Measurements from ENCODE around the gene ANKRD6.
"Not testable (repeated sequence)": the region's sequence is repeated elsewhere in the genome, so short reads cannot be mapped to it uniquely, and the experiment has no call there.

Gene ANKRD6

DNA sequence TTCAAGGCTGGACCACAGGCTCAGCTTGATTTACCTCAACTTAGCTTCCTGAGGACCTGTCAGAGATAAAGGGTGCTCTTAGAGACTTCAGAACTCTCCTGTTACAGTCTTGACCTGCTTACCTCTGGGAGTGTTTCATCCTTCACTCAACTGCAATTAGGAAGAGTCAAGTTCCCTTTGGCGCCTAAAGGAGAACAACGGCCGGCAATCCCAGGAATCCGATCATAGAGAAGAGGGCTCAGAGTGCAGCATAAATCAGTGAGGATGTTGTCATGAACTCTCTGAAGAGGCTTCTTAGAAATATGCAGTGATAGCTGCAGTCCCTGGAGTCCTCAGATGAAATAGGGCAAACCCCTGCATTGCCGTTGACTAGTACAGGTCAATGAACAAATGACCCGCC, 169.2 kb downstream of the ANKRD6 start:
- DNase-seq (ENCODE audit: low read depth): no peak

DNA sequence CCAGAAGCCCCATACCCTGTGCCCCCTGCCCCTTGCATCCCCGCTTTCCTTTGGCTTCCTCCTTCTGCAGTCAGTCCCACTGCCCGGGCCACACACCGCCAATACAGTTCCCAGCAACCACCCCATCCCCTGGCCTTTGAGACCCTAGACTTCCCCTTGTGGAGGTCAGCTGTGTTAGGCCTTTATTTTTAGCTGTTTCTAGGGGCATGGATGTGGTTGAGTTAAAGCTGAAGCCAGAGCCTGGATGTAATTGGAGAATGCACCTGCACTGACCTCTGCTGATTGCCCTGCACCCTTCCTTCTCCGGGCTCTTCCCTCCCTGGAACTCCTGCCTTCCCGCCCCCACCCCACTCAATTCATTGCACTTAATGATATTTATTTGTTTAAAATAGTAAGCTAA, 171.7 kb downstream of the ANKRD6 start:
- no peak for DNase-seq (ENCODE audit: low read depth)

DNA sequence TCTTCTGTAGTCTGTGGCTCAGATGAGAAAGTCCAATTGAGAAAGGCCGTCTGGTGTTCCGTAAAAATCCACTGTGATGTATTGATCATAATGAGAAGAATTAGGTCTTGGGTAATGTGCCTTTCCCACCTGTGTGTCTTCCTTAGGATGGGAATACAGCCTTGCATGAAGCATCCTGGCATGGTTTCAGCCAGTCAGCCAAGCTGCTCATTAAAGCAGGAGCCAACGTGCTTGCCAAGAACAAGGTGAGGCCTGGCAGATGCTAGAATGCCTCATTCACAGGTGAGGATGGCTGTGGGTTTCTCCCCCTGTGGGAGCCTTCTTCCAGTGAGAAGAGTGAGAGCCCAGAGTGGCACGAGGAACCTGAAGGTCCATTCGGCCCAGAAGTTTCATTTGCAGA, 172.9 kb downstream of the ANKRD6 start:
- no peak for DNase-seq (ENCODE audit: low read depth)

DNA sequence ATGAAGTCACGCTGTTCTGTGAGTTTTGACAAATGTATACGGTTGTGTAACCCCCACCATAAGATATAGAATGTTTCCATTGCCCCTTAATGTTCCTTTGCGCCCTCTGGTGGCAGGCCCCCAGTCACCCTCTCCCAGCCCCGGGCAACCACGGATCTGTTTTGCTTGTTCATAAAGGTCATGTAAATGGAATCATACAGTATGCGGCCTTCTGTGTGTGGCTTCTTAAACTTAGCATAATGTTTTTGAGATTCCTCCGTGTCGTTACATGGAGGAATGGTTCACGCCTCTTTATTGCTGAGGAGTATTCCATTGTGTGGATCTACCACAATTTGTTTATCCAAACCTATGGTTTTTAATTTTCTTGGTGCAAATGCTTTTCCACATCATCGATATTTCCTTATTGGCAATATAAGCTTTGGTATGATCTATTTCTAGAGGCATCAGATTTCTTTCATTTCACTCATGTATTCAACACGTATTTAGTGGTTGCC, 177.2 kb downstream of the ANKRD6 start:
- peak; percentile 65 for DNase-seq (ENCODE audit: low read depth)

DNA sequence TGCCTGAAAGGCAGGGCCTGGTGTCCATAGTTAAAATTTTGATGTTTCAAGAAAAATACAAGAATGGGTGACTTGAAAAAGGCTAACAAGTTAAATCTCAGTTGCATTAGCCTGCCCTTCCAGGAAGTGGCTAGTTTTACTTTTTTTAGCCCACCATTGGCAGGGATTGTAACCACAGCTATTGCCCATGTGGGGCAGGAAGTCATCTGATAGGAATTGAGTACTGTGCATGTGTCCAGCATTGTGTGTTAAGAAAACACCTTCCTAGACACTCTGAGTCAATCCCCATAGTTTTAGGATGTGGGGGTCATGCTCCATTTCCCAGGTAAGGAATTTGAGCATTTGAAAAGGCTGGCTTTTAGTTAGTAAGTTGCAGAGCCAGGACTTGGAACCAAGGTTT, 178.7 kb downstream of the ANKRD6 start:
- no peak for DNase-seq (ENCODE audit: low read depth)

DNA sequence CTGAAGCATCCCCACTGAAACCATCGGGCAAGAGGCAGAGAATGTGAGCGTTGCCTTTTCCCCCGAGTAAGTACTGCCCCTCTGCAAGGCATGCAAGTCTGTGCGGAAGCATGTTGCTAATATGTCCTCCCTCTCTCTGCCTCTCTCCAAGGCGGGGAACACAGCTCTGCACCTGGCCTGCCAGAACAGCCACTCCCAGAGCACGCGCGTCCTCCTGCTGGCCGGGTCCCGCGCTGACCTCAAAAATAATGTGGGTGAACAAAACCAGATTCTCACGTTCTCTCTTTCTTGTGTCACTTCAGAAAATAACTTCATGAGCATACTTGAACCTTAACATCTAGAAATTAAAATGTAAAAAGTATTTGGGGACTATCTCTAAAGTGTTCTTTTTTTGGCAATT, 179.2 kb downstream of the ANKRD6 start:
- DNase-seq (ENCODE audit: low read depth): no peak

DNA sequence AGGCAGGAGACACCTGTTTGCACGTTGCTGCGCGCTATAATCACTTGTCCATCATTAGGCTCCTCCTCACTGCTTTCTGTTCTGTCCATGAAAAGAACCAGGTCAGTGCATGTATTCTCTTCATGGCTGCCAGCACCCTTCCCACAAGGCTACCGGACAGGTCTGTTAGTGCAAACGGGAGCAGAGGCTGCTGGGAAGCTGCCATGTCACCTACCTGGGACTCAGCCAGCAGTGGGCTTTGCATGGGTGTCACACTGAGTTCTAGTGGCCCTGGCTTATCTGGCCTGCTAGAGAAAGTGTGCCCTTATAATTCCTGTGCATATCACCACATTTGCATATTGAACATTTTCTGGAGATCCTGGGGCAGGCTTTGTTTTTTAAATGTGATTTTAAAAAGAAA, 180.8 kb downstream of the ANKRD6 start:
- no peak for DNase-seq (ENCODE audit: low read depth)

DNA sequence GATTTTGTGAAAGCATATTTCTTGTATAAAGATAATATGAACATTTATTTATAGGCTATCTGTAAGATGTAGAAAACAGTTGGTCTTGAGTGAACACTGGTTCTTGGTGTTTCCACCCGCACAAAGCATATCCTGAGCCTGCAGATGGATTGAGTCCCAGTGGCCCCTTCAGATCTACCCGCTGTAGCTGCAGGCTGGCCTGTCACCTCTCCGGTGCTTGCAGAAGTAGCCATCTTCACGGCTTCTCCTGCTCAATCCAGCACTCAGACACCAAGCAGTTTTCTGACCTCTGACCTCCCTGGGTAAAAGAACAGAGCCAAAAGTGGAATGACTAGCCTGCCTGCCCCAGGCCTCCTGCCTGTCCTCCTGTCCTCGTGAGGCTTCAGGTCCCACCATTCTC, 182.9 kb downstream of the ANKRD6 start:
- no peak for DNase-seq (ENCODE audit: low read depth)

DNA sequence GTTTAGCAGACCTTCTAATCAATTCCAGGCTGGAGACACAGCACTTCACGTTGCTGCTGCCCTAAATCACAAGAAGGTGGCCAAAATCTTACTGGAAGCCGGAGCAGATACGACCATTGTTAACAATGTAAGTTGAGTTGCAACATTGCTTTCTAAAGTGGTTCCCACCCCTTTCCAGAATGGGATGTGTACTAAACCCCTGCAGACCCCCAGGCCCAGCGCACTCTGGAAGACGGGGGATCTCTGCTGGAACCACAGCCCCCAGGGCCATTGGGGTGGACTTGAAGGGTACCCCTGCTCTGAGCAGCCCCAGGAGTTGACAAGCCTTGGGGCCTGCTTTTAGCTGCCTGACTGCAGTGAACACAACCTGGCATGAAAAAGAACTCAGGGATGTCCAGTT, 183.6 kb downstream of the ANKRD6 start:
- no peak for DNase-seq (ENCODE audit: low read depth)

DNA sequence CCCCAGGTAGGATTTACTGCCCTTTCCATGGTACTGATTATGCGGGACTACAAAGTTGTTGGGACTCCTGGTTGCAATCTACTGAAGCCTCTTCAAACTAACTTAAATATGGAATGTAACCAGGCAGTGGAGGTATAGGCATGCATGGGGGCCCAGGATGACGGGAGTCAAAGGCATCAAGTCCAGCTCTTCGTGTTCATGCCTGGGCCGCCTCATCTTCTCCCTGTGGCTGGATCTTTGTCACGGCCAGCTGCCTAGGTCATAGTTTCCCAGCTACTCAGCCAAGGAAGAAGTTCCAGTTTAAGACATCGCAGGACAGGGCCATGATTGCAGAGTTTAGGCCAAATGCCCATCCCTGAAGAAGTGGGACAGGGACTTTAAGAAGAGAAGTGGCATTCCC, 185.1 kb downstream of the ANKRD6 start:
- no peak for DNase-seq (ENCODE audit: low read depth)

DNA sequence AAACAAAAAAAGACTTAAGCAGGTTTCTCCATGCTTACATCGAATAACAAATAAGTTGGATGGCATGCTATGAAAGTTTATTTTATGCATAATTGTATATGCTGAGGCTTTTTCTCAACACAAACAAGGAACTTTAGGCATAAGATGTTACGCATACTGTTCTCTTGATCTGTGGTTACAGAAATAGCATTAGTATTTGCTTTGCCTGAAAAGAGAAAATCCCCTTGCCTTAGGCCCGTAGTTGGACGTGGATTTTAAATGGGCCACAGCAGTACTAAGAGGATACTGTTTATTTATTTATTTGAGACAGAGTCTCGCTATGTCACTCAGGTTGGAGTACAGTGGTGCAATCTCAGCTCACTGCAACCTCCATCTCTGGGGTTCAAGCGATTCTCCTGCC, 186.6 kb downstream of the ANKRD6 start:
- no peak for DNase-seq (ENCODE audit: low read depth)

DNA sequence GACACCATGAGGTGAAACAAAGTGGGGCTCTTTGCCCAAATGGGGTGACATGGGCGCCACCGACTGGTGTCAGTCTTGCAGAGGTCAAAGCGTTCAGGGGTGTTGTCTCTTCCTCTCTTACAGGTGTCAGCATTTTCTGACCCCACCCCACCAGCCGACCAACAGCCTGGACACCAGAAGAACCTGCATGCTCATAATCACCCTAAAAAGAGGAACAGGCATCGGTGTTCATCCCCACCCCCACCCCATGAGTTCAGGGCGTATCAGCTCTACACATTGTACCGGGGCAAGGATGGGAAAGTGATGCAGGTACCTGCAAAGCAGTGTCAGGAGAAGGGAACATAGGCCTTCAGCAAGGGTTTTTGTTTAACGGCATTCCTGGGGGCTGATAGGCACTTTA, 190.8 kb downstream of the ANKRD6 start:
- DNase-seq (ENCODE audit: low read depth): no peak

DNA sequence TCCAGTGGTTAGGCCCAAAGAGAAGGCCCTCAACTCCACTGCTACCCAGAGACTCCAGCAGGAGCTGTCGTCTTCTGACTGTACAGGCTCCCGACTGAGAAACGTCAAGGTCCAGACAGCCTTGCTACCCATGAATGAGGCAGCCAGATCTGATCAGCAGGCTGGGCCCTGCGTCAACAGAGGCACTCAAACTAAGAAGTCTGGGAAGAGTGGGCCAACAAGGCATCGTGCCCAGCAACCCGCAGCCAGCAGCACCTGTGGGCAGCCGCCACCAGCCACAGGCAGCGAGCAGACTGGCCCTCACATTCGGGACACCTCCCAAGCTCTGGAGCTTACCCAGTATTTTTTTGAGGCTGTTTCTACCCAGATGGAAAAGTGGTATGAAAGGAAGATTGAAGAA, 197.5 kb downstream of the ANKRD6 start:
- no peak for DNase-seq (ENCODE audit: low read depth)

DNA sequence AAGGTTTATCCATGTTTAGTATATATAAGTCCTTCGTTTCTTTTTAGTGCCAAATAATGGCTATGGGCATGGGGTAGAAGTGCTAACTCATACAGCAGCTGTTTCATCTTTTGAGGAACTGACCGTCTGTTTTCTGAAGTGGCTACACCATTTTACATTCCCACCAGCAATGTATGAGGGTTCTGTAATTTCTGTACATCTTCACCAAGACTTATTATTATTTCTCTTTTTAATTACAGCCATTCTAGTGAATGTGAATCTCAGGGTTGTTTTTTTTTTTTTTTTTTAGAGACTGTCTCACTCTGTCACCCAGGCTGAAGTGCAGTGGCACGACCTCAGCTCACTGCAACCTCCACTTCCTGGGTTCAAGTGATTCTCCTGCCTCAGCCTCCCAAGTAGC, 203.5 kb downstream of the ANKRD6 start:
- DNase-seq (ENCODE audit: low read depth): not testable (repeated sequence)

DNA sequence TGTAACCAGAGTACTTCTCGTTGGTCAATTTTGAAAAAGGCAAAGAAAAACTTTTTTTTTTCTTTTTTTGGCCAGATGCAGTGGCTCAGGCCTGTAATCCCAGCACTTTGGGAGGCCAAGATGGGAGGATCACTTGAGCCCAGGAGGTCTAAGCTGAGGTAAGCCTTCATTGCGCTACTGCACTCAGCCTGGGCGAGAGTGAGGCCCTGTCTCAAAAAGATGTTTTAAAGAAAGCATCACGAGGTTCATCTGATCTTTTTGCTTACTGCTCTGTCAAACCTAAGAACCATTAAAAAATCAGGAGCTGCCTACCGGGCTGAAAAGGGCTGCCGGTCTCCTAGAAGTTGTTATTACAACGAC, 205.0 kb downstream of the ANKRD6 start:
- DNase-seq (ENCODE audit: low read depth): no peak

DNA sequence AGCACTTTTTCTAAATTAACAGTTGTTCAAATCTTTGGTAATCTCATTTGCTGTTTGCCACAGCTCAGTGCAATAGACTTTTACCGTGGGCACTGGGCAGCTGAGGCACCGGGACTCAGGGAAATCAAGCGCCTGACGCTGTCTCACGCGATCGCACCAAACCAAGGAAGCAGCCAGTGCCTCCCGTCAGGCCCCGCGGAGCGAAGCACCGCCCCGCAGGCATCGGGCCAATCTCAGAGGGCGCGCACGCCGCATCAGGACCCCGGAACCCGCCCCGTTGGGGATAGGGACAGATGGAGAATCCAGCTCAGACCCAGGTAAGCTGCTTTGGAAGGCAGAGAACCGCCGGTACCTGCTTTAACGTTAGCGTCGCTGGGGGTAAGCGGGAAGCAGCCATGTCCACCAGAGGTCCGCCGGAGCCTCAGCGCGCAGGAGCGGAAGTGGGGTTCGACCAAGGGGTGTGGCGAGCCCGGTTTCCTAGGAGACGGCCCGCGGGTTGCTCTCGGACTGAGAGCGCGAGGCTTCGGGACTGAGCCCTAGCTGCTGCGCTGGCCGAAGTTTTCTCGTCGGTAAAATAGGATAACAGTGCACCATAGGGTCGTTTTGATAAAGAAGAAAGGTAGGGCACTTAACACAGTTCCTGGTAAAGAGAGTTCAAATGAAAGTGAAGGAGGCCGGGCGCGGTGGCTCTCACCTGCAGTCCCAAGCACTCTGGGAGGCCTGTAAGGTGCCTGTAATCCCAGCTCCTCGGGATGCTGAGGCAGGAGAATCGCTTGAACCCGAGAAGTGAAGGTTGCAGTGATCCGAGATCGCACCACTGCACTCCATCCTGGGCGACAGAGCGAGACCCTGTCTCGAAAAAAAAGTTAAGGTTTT, 205.6 kb downstream of the ANKRD6 start, which contains the start of gene LYRM2:
TSS of gene LYRM2 (minus strand) at position 428 of the 876 bp plus-strand sequence. CDS start at position 397, 31 bp downstream.
- peak; percentile 89 for DNase-seq (ENCODE audit: low read depth)

DNA sequence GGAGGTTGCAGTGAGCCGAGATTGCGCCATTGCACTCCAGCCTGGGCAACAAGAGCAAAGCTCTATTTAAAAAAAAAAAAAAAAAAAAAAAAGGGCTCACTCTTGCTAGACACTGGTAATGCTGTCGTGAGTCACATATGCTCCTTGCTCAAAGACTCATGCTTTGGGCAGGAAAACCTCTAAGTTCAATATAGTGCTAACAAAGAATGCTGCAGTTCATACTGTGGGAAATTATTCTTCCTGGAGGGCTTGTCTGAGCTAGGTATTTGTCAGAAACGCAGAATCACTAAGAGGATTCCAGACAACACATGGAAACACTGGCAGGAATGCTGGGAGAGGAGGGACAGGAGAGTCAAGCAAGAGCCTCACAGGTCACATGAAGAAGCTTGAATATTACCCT, 207.9 kb downstream of the ANKRD6 start:
- no peak for DNase-seq (ENCODE audit: low read depth)

DNA sequence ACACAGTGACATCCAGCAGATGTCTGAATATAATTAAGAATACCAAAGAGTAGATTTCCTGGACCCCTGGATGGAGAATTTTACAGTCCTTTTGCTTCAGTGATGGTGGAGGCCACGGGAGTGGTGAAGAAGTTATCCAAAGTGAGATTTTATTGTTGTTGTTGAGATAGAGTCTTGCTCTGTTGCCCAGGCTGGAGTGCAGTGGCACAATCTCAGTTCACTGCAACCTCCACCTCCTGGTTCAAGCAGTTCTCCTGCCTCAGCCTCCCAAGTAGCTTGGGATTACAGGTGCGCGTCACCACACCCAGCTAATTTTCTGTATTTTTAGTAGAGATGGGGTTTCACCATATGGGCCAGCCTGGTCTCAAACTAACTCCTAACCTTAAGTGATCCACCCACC, 208.6 kb downstream of the ANKRD6 start:
- DNase-seq (ENCODE audit: low read depth): not testable (repeated sequence)

DNA sequence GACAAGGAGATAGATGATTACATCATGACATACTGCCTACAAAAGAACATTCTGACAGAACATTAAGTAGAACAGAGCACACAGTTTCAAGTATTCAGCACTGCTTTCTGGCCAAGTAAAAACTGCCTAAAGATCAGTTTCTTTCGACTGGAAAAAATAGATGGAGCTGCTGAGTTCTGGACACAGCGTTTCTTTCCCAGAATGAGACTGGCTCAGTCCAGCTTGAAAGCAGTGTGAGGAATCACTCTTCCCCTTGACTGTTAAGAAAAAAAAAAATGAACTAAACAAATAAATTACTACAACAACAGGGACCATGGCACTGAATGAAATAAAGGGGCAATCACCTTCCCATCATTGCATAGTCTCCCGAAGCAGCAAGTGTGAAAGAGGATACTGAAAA, 210.0 kb downstream of the ANKRD6 start:
- DNase-seq (ENCODE audit: low read depth): no peak

DNA sequence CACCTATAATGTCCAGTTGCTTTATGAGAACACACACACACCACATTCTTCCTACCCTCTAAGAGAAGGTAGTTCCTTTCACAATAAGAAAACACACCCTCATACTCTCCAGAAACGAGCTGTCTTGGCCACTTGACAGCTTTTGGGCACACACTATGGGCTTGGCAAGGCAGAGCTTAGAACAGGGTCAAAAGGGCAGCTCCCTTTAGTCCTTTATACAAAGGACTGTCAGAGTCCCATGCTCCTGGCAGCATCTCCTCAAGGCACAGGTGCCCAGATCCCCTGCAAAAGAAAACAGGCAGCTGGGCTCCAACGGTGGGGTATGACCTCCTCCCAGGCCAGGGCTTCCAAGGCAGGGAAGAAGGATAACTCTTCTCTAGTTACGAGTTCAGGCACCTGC, 210.5 kb downstream of the ANKRD6 start:
- no peak for DNase-seq (ENCODE audit: low read depth)

DNA sequence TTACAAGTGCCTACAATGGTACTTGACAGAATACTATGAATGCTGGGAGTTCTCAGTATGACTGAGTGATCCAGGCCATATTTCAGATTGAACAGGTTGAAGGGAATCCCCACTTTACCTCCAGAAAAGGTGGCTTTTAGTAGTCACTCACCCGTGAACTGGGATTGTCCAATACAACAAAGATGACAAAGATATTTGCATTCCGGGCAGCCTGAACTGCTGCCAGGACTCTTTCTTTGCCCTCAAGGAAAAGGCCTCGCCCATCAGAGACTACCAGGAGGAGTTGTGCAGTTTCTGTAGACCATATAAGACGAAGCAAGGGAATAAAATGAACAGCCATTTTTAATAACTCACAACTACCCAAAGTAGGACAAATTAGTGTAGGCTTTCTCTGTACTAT, 211.9 kb downstream of the ANKRD6 start:
- DNase-seq (ENCODE audit: low read depth): no peak

DNA sequence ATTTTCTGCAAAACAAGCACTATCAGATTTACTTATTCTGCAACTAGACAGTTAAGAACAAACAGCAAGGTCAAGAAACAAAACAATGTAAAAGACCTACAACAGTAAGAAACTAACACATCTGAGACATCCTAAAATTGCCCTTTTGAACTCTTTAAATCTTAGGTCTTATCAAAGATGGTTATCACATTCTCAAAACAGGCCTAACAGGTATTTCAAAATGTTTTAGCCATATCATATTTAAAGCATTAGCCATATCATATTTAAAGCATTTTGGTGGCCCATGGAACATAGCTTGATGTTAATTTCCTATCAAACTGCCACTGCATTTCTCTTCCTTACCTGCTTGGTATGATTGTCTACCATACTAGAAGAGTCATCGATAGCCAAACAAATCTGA, 216.7 kb downstream of the ANKRD6 start:
- no peak for DNase-seq (ENCODE audit: low read depth)

DNA sequence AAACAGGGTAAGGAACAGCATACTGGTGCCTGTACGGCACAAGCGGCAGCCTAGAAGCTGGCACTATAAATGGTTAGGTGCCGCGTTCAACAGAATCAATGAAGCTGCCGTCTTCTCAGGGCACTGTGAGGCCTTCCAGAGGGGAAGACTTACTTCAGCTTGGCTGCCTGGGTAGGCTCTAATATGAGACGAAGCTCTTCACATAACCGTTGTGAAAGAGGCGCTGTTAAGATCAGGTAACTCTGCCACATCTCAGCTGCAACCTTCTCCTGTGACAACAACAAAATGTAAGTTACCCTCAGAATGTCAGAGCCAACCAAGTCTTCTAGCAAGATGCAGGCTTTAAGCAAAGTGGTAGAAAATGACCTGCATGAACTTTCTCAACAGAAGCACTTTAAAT, 217.6 kb downstream of the ANKRD6 start:
- no peak for DNase-seq (ENCODE audit: low read depth)

DNA sequence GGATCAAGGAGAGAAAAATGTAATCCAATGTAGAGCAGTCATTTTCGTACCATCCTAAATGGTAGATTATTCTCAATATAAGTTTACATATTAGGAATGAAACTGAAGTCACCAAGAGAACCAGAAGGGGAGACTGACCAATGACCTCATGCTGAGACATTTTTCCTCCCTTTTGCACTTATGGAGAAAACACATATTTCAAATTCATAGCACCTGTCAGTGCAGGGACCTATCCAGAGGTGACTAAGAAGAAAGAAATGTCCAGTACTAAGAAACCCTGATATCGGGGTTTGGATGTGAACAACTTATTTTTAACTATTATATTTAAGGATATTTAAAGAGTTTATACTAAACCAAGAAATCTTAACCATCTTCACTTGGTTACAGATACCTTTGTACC, 222.2 kb downstream of the ANKRD6 start:
- no peak for DNase-seq (ENCODE audit: low read depth)

Data from stimulated activated CD8-positive, alpha-beta memory T cell treated with anti-CD3 and anti-CD28 coated beads, Interleukin-7, amount 100 ng/mL, for 24 hours (primary cell).